ENCODE measurements around the gene GHRHR. TPM values are rescaled to one million over a fixed set of nuclear protein-coding genes. Genes with fewer than 3 reads are reported as not detected.

GHRHR gene
- not detected in 2 replicates for total RNA-seq (2014; rRNA removed; shearing (Covaris generic))

DNA sequence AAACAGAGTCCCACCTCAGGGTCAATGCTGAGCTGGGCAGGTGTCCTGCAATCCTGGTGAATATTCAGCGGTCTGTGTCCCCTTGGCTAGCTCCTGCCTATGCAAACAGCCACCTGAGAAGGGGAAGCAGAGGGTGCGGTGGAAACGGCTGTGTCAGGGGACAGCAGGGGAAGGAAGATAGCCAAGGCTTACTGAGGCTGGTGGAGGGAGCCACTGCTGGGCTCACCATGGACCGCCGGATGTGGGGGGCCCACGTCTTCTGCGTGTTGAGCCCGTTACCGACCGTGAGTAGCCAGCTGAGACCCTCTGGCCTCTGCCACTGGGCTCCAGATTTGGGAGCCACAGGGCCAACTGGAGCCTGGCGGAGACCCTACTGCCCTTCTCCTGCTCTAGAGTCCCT lies at the start of gene GHRHR:
GHRHR (plus strand) TSS at position 112 of the 400 bp plus-strand sequence; CDS start at position 228, 116 bp downstream.
- DNase-seq (ENCODE audit: low read depth) = no peak

DNA sequence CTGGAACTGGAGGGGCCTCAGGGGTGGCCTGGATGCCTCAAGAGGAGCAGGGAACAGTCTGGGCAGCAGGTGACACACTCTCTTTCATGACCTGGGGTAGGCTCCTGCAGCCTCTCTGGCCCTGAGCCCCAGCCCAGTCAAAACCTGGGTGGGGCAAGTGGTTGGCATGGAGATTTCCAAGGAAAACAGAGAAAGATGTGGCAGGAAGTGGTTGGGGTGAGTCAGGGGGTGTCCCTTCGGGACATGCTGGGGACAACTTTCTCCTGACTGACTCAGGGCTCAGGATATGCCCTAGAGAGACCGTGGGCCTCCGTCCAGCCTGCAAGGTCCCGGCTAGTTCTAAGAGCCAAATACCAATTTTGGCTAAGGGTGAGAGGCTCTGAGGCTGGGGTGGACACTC lies 49.2 kb upstream of the GHRHR start:
- peak; percentile 95 for DNase-seq (ENCODE audit: low read depth)

DNA sequence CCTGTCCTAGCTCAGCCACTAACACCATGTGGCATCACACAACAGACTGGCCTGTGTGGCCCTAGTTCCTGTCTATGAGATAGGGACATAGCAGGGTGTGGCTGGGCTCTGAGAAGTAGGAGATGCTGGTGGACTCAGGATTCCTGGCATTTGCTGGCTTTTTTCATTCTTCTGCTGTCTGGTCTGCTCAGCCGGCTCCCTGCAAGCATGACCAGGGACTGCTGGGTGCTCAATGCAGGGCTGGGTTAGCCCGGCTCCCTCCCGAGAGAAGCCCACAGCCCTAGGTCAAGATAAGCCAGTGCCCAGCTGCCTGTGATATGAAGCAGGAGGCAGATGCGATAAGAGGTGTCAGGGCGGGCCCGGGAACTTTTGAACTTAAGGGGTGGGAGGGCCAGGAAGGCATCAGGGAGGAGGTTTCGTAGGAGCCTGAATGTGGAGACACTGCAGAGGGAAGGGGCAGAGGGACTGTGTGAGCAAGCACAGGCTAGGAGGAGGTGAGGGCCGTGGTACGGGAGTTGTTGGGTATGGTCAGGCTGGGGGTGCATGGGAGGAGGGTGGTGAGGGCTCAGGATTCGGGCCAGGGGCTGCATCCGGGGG lies 48.6 kb upstream of the GHRHR start:
- no peak for DNase-seq (ENCODE audit: low read depth)

DNA sequence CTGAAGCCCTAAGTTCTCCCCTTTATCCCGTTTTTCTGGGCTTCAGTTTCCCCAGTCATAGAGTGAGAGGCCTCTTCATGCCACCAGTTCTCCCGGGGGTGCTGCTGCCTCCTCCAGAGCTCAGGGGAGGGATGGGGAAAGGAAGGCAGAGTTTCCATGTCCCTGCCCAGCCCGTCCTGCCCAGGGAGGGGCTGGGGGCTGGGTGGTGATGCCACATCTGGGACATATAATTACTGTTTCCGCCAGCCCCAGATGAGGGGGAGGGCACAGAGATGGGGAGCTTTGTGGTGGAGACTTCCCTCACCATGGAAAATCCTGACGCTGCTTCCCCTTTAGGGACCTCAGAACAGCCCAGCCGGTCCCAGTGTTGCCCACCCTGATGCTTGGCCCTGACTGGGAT lies 48.0 kb upstream of the GHRHR start:
- no peak for DNase-seq (ENCODE audit: low read depth)

DNA sequence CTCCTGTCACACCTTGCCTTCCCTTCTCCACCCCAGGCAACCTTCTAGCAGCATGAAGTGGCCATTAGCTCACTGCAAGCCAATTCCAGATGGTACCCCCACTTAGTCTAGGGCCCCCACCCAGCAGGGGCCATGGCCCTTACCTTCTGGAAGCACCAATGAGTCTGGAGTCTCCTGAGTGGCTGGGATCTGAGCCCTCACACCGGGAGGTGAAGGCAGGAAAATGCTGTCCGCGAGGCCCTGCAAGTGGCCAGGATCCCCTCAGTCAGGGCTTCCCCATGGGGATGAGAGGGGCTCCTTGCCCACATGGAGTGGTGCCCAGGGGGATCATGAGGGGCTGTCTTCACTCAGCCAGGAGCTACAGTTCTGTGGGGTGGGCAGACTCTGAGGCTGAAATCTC lies 47.5 kb upstream of the GHRHR start:
- no peak for DNase-seq (ENCODE audit: low read depth)

DNA sequence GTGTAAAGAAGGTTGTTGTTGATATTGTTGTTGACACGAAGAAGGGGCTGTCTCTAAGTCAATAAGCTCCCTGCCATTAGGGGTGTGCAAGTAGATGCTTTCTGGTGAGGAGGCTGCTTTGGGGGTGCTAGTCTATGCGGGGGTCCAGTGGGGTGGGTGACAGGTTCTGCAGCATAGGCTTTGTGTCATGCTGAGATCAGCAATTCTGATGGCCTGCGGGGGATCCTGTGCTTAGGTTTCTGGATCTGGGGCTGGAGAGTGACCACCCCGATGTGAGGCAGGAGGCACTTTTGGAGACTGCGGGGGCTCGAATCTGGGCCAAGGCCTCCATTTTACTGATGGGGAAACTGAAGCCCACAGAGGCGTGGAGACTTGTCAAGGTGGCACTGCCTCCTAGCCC lies 47.0 kb upstream of the GHRHR start:
- no peak for DNase-seq (ENCODE audit: low read depth)

DNA sequence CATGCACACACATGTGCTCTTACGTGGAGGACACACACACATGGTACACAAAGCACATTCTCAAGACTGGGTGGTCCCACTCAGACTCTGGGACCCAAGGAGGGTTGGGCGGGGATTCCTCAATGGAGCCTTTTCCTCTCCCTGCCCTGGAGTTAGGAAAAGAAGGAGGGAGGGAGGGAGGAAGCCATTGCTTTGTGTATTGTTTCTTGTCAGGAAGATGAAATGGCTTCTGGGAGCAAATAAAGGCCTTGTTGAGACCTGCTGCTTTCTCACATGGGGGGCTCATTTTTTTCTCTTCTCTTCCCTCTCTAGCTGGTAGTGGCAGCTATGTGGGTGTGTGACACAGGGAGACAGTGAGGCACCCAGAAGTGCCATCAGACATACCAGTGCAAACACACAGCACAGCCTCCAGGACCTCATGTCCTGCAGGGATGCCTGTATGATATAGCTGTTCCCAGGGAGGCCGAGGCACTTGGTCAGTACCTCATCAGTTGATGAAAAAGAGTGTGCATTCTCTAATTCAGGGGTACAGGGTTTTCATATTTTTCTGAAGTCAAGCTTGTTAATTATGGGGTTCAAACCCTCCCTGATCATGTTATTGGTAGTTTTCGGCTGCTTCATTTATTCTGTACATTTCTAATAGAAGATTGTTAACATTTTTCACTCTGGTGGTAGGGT lies 46.4 kb upstream of the GHRHR start:
- no peak for DNase-seq (ENCODE audit: low read depth)

DNA sequence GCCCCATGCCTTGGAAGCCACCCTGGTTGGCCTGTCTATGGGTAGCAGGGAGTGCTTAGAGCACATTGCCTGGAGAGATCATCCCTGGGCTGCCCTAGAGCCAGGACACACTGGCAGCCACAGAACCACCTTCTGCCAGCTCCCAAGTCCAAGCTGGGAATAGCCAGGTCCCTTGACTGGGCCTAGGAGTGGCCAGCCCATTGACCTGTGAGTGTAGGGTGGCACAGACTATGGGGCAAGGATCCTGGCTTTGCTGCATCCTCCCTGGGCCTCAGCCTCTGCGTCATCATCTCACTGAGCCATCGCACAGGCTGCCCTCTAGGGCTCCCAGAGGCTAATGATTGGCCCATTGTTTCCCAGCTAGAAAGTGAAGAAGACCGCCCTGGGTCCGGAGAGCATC lies 45.1 kb upstream of the GHRHR start:
- no peak for DNase-seq (ENCODE audit: low read depth)

DNA sequence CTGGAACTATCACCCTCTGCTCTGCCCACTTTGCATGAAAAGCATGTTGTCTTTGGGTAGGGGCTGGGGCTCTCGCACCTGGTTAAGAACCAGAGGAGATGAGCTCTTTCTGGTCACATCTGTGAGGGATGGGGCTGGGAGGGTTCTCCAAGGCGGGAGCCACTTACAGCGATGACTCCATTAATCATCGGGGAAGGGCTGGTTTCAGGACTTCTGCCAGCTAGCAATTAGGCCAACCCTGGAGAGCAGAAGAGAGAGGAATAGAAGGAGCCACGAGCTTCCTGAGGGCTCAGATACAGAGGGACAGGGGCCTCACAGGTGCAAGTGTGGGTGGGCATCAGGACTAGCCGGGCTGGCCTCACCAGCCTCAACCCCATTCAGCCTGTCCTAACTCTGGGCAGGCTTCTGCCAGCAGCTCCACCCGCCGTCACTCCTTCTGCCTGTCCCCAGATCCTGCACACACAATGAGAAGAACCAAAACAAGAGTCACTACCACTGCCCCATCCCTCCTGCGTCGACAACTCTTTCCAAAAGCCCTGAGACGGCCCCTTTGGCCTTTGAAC lies 43.7 kb upstream of the GHRHR start:
- DNase-seq (ENCODE audit: low read depth) = peak; percentile 86

DNA sequence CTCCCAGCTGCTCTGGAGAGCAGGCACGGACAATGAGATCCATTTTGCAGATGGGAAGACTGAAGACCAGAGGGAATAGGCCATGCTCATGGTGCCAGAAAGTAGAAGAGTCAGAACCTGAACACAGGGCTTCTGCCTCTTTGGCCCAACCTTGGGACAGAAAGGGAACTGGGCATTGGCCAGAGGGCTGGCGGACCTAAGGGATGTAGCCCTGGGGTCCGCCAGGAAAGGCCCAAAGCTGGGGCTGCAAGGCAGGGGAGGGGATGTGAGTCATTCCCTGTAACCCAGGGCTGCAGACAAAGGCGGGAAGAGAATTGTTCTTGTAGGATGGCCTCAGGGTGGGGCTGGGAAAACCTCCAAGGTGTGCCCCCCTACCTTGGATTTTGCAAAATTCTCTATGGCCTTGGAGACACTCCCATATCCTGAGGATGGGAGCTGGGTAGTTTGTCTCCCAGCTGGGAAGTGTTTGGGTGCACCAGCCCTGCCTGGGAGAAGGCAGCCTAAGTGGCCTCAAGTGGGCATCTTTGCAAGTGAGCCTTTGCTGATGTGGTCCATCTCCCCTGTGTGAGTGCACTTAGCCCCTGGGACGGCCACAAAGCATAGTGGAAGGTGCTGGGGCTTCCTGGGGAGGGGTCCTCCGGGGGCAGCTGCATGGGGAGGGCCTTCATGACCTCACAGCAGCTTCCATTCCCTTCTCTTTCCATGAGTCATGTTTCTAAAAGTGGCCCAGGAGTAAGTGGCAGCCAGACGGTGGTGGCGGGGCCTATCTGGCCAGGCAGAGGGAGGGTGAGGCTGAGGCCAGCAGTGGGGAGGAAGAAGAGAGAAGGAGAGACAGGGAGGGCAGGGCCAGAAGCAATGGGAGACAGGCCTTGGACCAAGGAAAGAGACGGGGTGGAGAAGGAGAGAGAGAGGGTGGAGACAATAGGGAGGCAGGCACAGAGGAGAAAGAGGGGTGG lies 42.9 kb upstream of the GHRHR start:
- peak; percentile 87 for DNase-seq (ENCODE audit: low read depth)

DNA sequence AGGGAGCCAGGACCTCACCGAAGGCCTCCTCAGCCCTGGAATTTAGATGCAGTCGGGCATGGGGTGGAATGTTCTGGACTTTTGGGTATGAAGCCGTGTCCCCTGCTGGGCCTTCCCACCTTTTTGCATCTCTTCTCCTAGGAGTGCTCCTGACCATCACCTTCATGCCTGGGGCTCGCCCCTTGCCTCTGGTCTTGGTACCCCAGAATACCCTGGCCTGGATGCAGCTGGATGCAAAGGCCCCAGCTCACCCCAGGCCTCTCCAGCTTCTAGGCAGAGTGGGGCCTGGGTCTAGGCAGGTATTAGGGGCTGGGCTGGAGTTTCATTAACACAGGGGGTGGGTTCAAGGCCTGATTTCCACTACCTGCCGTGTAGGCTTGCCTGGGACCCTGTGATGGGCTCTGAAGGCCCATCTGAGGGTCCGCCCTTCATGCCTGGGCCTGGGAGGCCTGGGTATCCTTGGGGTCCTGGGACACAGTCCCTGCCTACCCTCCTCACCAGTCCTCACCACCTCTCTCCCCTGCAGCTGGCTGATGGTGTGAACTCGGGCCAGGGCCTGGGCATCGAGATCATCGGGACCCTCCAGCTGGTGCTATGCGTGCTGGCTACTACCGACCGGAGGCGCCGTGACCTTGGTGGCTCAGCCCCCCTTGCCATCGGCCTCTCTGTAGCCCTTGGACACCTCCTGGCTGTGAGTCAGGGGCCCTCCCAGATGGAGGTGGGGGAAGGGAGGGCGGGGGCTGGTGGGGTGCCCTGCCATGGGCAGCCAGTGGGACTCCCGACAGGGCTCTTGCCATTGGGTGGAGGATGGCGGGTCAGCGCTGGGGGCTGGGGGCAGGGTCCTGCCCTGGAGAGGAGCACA lies 42.0 kb upstream of the GHRHR start:
- no peak for DNase-seq (ENCODE audit: low read depth)

DNA sequence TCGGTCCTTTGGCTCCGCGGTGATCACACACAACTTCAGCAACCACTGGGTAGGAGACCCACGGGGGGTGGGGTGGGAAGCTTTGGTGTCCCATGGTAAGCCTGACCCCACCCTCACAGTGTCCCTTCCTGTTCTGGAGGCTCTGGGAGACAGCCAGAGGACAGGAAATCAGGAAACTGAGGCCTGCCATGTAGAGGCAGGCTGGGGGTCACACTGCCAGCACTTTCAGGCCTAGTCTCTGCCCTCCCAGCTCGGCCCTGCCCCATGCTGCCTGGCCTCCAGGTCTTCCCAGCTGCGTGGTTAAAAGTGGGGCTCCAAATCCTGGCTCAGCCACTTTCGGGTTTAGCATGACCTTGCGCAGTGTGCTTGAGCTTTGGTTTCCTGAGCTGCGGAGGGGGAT lies 41.2 kb upstream of the GHRHR start:
- no peak for DNase-seq (ENCODE audit: low read depth)

DNA sequence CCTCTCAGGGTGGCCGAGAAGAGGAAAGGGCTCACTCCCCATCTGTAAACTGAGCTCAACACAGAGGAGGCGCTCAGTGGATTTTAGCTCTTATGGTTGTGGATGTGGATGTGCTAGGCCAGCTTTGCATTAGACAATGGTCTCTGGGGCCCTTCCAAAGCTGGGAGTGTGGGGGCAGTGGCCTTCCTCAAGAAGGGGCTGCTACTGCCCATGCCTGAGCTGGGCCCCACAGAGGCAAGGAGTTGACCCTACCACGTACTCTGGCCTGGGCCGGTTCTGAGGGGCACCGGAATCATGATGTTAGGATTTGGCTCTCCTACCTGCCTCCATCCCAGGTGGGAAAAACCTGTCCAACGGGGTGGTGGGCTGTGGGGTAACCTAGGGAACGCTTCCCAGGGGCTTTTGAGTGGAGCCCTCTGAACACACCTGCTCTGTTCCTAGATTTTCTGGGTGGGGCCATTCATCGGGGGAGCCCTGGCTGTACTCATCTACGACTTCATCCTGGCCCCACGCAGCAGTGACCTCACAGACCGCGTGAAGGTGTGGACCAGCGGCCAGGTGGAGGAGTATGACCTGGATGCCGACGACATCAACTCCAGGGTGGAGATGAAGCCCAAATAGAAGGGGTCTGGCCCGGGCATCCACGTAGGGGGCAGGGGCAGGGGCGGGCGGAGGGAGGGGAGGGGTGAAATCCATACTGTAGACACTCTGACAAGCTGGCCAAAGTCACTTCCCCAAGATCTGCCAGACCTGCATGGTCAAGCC lies 40.6 kb upstream of the GHRHR start:
- no peak for DNase-seq (ENCODE audit: low read depth)

DNA sequence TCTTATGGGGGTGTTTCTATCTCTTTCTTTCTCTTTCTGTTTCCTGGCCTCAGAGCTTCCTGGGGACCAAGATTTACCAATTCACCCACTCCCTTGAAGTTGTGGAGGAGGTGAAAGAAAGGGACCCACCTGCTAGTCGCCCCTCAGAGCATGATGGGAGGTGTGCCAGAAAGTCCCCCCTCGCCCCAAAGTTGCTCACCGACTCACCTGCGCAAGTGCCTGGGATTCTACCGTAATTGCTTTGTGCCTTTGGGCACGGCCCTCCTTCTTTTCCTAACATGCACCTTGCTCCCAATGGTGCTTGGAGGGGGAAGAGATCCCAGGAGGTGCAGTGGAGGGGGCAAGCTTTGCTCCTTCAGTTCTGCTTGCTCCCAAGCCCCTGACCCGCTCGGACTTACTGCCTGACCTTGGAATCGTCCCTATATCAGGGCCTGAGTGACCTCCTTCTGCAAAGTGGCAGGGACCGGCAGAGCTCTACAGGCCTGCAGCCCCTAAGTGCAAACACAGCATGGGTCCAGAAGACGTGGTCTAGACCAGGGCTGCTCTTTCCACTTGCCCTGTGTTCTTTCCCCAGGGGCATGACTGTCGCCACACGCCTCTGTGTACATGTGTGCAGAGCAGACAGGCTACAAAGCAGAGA lies 39.9 kb upstream of the GHRHR start:
- DNase-seq (ENCODE audit: low read depth) = no peak

DNA sequence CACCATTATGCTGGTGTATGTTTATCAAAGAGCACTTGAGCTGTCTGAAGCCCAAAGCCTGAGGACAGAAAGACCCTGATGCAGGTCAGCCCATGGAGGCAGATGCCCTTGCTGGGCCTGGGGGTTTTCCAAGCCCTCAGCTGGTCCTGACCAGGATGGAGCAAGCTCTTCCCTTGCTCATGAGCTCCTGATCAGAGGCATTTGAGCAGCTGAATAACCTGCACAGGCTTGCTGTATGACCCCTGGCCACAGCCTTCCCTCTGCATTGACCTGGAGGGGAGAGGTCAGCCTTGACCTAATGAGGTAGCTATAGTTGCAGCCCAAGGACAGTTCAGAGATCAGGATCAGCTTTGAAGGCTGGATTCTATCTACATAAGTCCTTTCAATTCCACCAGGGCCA lies 39.1 kb upstream of the GHRHR start:
- no peak for DNase-seq (ENCODE audit: low read depth)

DNA sequence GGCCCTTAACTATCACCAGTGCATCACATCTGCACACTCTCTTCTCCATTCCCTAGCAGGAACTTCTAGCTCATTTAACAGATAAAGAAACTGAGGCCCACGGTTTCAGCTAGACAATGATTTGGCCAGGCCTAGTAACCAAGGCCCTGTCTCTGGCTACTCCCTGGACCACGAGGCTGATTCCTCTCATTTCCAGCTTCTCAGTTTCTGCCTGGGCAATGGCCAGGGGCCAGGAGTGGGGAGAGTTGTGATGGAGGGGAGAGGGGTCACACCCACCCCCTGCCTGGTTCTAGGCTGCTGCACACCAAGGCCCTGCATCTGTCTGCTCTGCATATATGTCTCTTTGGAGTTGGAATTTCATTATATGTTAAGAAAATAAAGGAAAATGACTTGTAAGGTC lies 38.6 kb upstream of the GHRHR start:
- no peak for DNase-seq (ENCODE audit: low read depth)

DNA sequence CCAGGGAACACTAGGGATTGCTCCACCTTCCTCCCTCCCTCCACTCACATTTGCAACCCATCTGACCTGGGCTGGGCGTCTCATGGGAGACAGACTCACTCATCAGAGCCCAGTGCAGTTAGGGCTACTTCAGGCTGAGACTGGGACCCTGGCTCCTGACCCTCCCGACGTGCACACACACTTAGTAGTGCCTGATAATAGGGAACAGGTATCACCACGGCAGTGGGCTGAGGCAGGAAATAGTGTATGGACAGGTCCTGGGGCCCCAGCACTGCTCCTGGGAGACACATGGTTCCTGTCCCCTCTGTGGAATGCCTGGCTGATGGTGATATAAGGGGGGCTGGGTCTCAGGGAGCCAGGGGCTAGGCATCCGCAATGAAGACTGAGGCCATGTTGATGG lies 37.8 kb upstream of the GHRHR start:
- DNase-seq (ENCODE audit: low read depth) = no peak

DNA sequence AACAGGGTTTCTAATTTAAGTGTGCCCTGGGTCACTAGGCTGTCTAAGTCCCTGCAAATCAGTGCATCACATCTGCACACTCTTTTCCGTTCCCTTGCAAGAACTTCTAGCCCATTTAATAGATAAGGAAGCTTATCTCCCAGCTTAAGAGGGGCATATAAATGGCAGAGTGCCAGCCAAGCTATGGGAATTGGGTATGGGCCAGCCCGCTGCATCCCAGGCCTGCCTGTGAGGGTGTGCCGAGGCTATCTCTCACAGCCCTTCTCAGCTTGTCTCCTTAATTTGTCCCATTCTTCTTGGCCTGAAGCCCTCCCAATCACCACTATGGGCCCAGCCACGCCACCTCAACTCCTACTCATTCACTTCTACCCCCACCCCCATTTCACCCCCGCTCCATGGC lies 37.4 kb upstream of the GHRHR start:
- DNase-seq (ENCODE audit: low read depth) = peak; percentile 3

DNA sequence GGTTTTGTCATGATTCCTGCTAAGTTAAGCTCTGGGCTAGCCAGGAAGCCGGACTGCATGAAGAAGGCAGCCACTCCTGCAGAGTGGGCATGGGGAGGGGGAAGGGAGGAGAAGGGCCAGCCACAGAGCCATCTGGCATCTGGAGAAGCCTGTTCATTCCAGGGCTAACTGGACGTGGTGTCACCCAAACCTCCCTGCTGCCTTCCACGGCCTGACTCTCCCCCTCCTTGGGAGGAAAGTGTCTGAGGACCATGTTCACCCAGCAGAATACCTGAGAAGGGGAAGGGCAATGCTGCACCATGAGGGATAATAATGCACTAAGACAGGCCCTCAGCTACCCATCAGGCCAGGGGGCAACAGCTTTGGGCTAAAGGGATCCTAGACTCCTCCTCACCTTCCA lies 36.7 kb upstream of the GHRHR start:
- DNase-seq (ENCODE audit: low read depth) = peak; percentile 4

DNA sequence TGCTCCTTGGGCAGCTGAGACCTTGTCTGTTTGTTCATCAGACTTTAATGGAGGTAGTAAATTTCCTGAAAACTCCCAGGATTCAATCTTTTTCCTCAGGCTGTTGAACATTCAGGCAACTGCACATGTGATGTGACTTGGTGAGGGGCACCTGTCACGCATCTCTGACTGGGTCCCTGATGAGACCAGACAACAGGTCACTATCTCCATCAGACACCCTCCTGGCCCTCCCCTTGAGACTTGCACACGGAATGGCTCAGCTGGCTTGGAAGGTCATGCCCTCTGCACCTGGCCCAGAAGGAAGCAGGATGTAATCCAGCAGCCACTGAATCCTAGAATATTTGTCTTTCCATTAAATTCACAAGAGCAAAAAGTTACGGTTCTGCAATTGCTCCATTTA lies 36.2 kb upstream of the GHRHR start:
- DNase-seq (ENCODE audit: low read depth) = no peak
